C4-2B (cell line): Measurements from ENCODE around the gene PRKCB.

Experiments used
- ZFX ChIP-seq: fragments of 450-650 bp; IDR thresholded peaks from 2 replicates; pipeline ENCODE4 v1.6.1; 2017
- TF ChIP-seq, protein P1 (sequence below): fragments of 450-650 bp; conservative IDR thresholded peaks from 2 replicates; pipeline ENCODE4 v1.5.1; 2017; ENCODE audit warnings: mild to moderate bottlenecking

DNA sequence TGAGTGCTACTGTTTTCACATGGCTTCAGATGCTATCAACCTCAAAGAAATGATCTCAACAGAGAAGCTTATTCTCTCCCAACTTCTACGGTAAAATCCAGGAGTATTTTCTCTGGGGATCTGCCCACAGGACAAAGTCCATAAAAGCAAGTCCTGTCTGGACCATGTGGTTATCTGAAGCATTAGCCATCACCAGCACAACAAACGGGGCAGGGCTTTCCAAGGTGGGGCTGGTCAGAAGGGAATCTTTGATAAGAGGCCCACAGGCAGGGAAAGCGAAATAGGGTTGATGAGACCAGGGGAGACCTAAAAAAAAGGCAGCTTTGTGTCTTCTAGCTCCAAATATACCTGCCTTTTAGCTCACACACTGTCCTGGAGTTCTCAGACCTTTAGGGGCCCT, 381.7 kb downstream of the PRKCB start:
- TF ChIP-seq, protein P1, sequence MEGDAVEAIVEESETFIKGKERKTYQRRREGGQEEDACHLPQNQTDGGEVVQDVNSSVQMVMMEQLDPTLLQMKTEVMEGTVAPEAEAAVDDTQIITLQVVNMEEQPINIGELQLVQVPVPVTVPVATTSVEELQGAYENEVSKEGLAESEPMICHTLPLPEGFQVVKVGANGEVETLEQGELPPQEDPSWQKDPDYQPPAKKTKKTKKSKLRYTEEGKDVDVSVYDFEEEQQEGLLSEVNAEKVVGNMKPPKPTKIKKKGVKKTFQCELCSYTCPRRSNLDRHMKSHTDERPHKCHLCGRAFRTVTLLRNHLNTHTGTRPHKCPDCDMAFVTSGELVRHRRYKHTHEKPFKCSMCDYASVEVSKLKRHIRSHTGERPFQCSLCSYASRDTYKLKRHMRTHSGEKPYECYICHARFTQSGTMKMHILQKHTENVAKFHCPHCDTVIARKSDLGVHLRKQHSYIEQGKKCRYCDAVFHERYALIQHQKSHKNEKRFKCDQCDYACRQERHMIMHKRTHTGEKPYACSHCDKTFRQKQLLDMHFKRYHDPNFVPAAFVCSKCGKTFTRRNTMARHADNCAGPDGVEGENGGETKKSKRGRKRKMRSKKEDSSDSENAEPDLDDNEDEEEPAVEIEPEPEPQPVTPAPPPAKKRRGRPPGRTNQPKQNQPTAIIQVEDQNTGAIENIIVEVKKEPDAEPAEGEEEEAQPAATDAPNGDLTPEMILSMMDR = no peak
- no peak for TF ChIP-seq ZFX
